Measurements from ENCODE around the gene CDH13.

The CDH13 gene

GRCh38 chr16:83273504-83274173 lies 646.9 kb downstream of the CDH13 start:
- DNase-seq (ENCODE audit: extremely low spot score) = no peak
- CTCF ChIA-PET = interaction anchor here (1.3 to 1.5 kb wide), 2 partner anchors 14 to 91 kb away, joined by 3 to 4 read pairs; no protein-coding TSS in a partner anchor
- no peak for TF ChIP-seq CTCF (IDR thresholded peaks at IDR 0.05; ENCODE audit: control extremely low read depth, extremely low read depth, low read depth, missing control alignments)
- POLR2A ChIA-PET = no interaction called here

- CTCF ChIA-PET = interaction anchor here (1.0 kb wide), 1 partner anchor 10 kb away, joined by 4 read pairs; no protein-coding TSS in a partner anchor
- POLR2A ChIA-PET = no interaction called here
- DNase-seq (ENCODE audit: extremely low spot score) = no peak
- no peak for TF ChIP-seq CTCF (IDR thresholded peaks at IDR 0.05; ENCODE audit: control extremely low read depth, extremely low read depth, low read depth, missing control alignments)
Observed at GRCh38 chr16:83279251-83279650, 652.5 kb downstream of the CDH13 start.

- no peak for TF ChIP-seq CTCF (IDR thresholded peaks at IDR 0.05; ENCODE audit: control extremely low read depth, extremely low read depth, low read depth, missing control alignments)
- CTCF ChIA-PET = no interaction called here
- POLR2A ChIA-PET = no interaction called here
- DNase-seq (ENCODE audit: extremely low spot score) = no peak
Observed at GRCh38 chr16:83285921-83286320, 659.2 kb downstream of the CDH13 start.

GRCh38 chr16:83296505-83296904 lies 669.7 kb downstream of the CDH13 start:
- POLR2A ChIA-PET = no interaction called here
- CTCF ChIA-PET = no interaction called here
- no peak for DNase-seq (ENCODE audit: extremely low spot score)
- TF ChIP-seq CTCF (IDR thresholded peaks at IDR 0.05; ENCODE audit: control extremely low read depth, extremely low read depth, low read depth, missing control alignments) = no peak

- no peak for TF ChIP-seq CTCF (IDR thresholded peaks at IDR 0.05; ENCODE audit: control extremely low read depth, extremely low read depth, low read depth, missing control alignments)
- CTCF ChIA-PET = no interaction called here
Observed at GRCh38 chr16:83298541-83298940, 671.8 kb downstream of the CDH13 start.

GRCh38 chr16:83300326-83300725 lies 673.6 kb downstream of the CDH13 start:
- DNase-seq (ENCODE audit: extremely low spot score) = no peak
- CTCF ChIA-PET = no interaction called here
- POLR2A ChIA-PET = no interaction called here
- TF ChIP-seq CTCF (IDR thresholded peaks at IDR 0.05; ENCODE audit: control extremely low read depth, extremely low read depth, low read depth, missing control alignments) = no peak

More at GRCh38 chr16:83298541-83298940, 671.8 kb downstream of the CDH13 start:
- POLR2A ChIA-PET = no interaction called here
- DNase-seq (ENCODE audit: extremely low spot score) = no peak

Measured in GM10248 (cell line).